Panc1 (cell line): ENCODE measurements around the gene COMMD1. TPM values are rescaled to one million over a fixed set of nuclear protein-coding genes. Genes with fewer than 3 reads are reported as not detected.

Experiments used
- ATAC-seq: fragments of 200-7000 bp; cut with Tn5 transposase; 2 replicates; pipeline ENCODE4 v1.9.1; 2020; ENCODE audit warnings: mild to moderate bottlenecking, moderate library complexity
- BruUV-seq: library from RNA; stranded (reverse); fragments of 400-500 nt; replicated peaks from 2 replicates; lab custom pipeline; 2021; lab: Mats Ljungman, UMichigan
- CTCF ChIA-PET: fragments of 300-600 bp; sonication (Branson Sonifier 250); formaldehyde crosslinking; loops from one replicate; lab custom pipeline; 2022; ENCODE audit warnings: antibody characterized with exemption; lab: Charles Lee
- POLR2A ChIA-PET: fragments of 300-600 bp; sonication (Branson Sonifier 250); formaldehyde crosslinking; loops from one replicate; lab custom pipeline; 2022; ENCODE audit warnings: antibody characterized with exemption; lab: Charles Lee
- DNase-seq: peaks from one replicate; pipeline ENCODE4 v3.0.0-alpha.2; 2010; ENCODE audit warnings: low read depth, low spot score
- H3K27ac ChIP-seq: 2 replicates; pipeline ENCODE4 v1.5.1; 2011; ENCODE audit warnings: mild to moderate bottlenecking, low read length, inconsistent platforms
- H3K27me3 ChIP-seq: fragments of 200-500 bp; sonication (Bioruptor generic); 2 replicates; pipeline ENCODE4 v1.6.0; 2014; ENCODE audit warnings: low read length, inconsistent platforms; ENCODE audit not compliant: control insufficient read depth, insufficient read depth
- H3K36me3 ChIP-seq: fragments of 200-500 bp; sonication (Bioruptor generic); 2 replicates; pipeline ENCODE4 v1.5.1; 2014; ENCODE audit warnings: inconsistent platforms, mild to moderate bottlenecking, low read length, moderate library complexity; ENCODE audit not compliant: control insufficient read depth, insufficient read depth
- H3K4me1 ChIP-seq: 2 replicates; pipeline ENCODE4 v1.5.1; 2011; ENCODE audit warnings: inconsistent platforms, mild to moderate bottlenecking, low read length, moderate library complexity; ENCODE audit not compliant: control insufficient read depth, insufficient read depth
- H3K4me3 ChIP-seq, 2 experiments: 2 replicates each; pipeline ENCODE4 v1.5.1; 2011 to 2012; ENCODE audit warnings: low read depth in 2 of 2, low read length in 2 of 2, mild to moderate bottlenecking in 2 of 2, inconsistent platforms in 1 of 2, moderate library complexity in 1 of 2
- H3K9me3 ChIP-seq: fragments of 200-500 bp; sonication (Bioruptor generic); 2 replicates; pipeline ENCODE4 v1.5.1; 2014; ENCODE audit warnings: low read depth, mild to moderate bottlenecking, inconsistent platforms, low read length, moderate library complexity; ENCODE audit not compliant: control insufficient read depth, insufficient read depth
- CTCF ChIP-seq: fragments of 450-650 bp; IDR thresholded peaks from 2 replicates; pipeline ENCODE4 v1.5.1; 2017; ENCODE audit warnings: mild to moderate bottlenecking
- POLR2AphosphoS5 ChIP-seq: IDR thresholded peaks from 2 replicates; pipeline ENCODE4 v1.6.1; 2012; ENCODE audit warnings: mild to moderate bottlenecking, low read depth, low read length, moderate library complexity
- REST ChIP-seq, 2 experiments: IDR thresholded peaks; 2 replicates each; pipeline ENCODE4 v1.6.1; 2011 to 2012; ENCODE audit warnings: low read depth in 2 of 2, control low read depth in 1 of 2, low read length in 1 of 2, mild to moderate bottlenecking in 1 of 2, moderate library complexity in 1 of 2; ENCODE audit not compliant: insufficient read depth in 1 of 2
- SIN3A ChIP-seq: IDR thresholded peaks from 2 replicates; pipeline ENCODE4 v1.6.1; 2012; ENCODE audit warnings: low read depth, mild to moderate bottlenecking, low read length, moderate library complexity, borderline replicate concordance; ENCODE audit not compliant: insufficient read depth
- TCF7L2 ChIP-seq: IDR thresholded peaks from 2 replicates; pipeline ENCODE4 v1.6.1; 2011; ENCODE audit warnings: mild to moderate bottlenecking, low read depth, low read length, inconsistent platforms
- in situ Hi-C: cut with HindIII; loops from 2 replicates; pipeline ENCODE4 v1.10.0; 2016; ENCODE audit warnings: low sequenced_read_pairs, low pct_unique_long_range_greater_than_20kb
- intact Hi-C: fragments of 100-400 bp; cut with micrococcal nuclease; formaldehyde crosslinking; loops from one replicate; pipeline ENCODE4 v1.10.0; 2022; ENCODE audit not compliant: unreplicated experiment
- total RNA-seq: library from RNA; stranded (reverse); gene quantifications from one replicate; pipeline ENCODE4 v1.2.1, GENCODE V29; 2021; ENCODE audit not compliant: unreplicated experiment

Gene COMMD1
- total RNA-seq, 1 experiment from 2014 or later: 40.3 TPM

GRCh38 chr2:62163106-62163831 is 257.8 kb downstream of the COMMD1 start:
- H3K4me1 ChIP-seq: no peaks in the 10 kb centered on the region
- CTCF ChIA-PET: no interaction called here
- intact Hi-C loops: no loop called here
- TF ChIP-seq SIN3A: no peak
- TF ChIP-seq TCF7L2: no peak
- no TSS peak for BruUV-seq
- H3K36me3 ChIP-seq: no peaks in the 10 kb centered on the region
- H3K4me3 ChIP-seq: no peak overlapping the region
- DNase-seq (no peak), ATAC-seq (no peak)
- no peak overlapping the region for H3K27ac ChIP-seq
- no peaks in the 10 kb centered on the region for H3K9me3 ChIP-seq
- POLR2A ChIA-PET: interaction anchor here (0.6 to 1.1 kb wide), 2 partner anchors 75 to 654 kb away, joined by 4 read pairs; no protein-coding TSS in a partner anchor
- in situ Hi-C loops: no loop called here
- no peaks in the 10 kb centered on the region for H3K27me3 ChIP-seq

GRCh38 chr2:62163834-62164233 is 258.4 kb downstream of the COMMD1 start:
- no peak overlapping the region for H3K4me3 ChIP-seq
- no peak for TF ChIP-seq SIN3A
- no peak for TF ChIP-seq REST (IDR thresholded peaks at IDR 0.05; ENCODE audit: insufficient read depth in 1 of 2, low read depth in 2 of 2, low read length in 1 of 2)
- no peak for TF ChIP-seq TCF7L2
- no peak for TF ChIP-seq CTCF
- no peak for TF ChIP-seq POLR2AphosphoS5
- POLR2A ChIA-PET: interaction anchor here (0.6 to 1.1 kb wide), 2 partner anchors 75 to 653 kb away, joined by 4 read pairs; no protein-coding TSS in a partner anchor
- CTCF ChIA-PET: no interaction called here
- no peak overlapping the region for H3K27ac ChIP-seq
- H3K4me1 ChIP-seq: no peaks in the 10 kb centered on the region
- no peaks in the 10 kb centered on the region for H3K36me3 ChIP-seq
- H3K27me3 ChIP-seq: no peaks in the 10 kb centered on the region
- no peaks in the 10 kb centered on the region for H3K9me3 ChIP-seq
- intact Hi-C loops (no loop called here), in situ Hi-C loops (no loop called here)
- no peak for ATAC-seq
- DNase-seq: no peak
- no TSS peak for BruUV-seq

DNA sequence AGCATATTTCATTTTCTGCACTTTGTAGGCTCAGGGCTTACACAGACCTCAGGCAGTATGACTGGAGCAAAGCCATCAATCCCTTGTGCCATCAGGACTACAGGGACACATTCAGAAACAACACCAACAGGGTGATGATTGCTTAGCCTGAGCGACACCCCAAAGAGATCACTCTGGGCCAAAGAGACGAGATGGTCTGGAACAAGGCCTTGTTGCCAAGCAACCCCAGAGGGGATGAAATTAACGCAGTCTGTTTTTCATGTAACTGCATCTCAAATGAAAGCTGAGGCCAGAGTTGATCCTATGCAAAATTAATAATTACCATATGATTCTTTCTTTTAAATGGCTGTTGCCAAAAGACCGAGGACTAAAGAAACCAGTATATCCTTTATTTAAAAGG is 270.3 kb downstream of the COMMD1 start:
- no peak for TF ChIP-seq TCF7L2
- no peak for TF ChIP-seq SIN3A
- TF ChIP-seq POLR2AphosphoS5: no peak
- no peak for TF ChIP-seq CTCF
- no peak for TF ChIP-seq REST (IDR thresholded peaks at IDR 0.05; ENCODE audit: insufficient read depth in 1 of 2, low read depth in 2 of 2, low read length in 1 of 2)
- Histone ChIP-seq H3K4me1 (no peaks in the 10 kb centered on the region), H3K9me3 (no peaks in the 10 kb centered on the region), H3K4me3 (no peak overlapping the region), H3K27ac (no peak overlapping the region), H3K36me3 (no peaks in the 10 kb centered on the region), H3K27me3 (no peaks in the 10 kb centered on the region)
- CTCF ChIA-PET: no interaction called here
- intact Hi-C loops (no loop called here), in situ Hi-C loops (no loop called here)
- POLR2A ChIA-PET: no interaction called here
- DNase-seq (no peak), ATAC-seq (no peak)
- BruUV-seq: no TSS peak
